ENCODE results near the gene WNT10A.

WNT10A gene

DNA sequence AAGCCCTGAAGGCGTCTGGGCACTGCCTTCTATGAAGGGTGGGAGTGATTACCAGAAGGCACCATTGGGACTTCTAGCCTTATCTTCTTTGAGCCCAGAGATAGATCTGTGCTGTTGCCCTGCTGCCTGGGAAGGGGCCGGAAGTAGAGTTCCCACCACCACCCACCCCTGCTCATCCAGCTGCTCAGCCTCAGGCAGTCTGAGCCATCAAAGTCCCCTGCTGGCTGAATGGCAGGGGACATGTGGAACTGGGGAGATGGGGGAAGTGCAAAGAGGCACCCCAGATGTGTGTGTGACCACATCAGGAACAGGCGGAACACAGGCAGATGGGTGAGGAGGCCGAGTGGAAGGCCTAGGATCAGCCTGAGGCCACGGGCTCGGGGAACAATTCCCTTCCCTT lies 3.3 kb upstream of the WNT10A start:
- no peak for DNase-seq (ENCODE audit: low read depth)

DNA sequence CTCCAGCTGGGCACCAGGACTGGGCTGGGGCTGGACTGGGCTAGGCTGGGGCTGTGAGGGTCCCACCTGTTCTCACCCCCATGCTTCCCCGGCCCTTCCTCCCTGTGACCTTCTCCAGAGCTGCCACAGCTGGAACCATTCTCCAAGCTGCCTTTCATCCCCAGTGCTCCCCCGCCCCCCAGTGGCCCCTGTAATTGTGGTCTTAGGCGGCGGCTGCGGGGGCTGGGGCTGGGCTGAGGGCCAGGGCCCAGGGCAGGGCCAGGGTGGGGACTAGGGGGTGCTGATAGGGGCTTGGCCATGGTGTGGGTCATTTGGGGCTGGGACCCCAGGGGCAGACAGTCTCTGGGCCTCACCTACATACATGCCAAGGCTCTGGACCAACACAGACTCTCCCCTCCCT lies 2.8 kb upstream of the WNT10A start:
- no peak for DNase-seq (ENCODE audit: low read depth)

GRCh38 chr2:218878486-218878885 lies 2.2 kb upstream of the WNT10A start:
- DNase-seq (ENCODE audit: low read depth): no peak

DNA sequence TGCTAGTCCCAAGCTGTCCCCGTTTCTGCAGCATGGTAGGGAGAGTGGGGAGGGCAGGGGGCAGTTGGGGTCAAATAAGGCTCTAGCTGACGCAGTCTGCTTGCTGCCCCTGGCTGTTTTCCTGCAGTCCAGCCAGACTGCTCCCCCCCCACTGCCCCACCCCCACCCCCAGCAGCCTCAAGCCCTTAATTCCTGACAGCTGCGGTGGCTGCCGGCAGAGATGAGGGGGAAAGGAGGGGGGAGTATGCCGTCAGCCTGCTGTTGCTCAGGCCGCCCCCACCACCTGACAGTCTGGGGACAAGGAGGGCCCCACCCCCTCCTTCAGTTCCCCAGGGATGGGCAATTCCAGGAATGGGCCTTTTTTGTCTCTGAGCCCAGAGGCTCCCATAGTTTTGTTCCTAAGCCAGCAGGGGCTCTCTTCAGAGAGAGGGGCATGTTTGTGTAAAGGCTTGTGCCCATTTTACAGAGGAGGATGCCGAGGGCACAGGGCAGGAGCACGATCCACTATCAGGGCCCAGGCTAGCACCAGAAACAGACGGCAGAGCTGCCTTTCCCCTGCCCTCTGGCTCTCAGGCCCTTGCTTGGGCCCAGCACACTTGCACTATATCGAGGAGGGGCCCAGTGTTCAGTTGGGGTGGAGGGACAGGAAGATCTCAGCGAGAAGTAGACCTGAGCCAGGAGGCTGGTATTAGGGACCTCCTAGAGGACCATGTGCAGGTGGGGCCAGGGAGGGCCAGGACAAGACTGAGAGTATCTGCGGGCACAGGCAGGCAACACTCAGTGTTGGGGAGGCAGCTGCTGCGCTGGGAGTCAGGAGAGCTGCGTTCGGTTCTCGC lies 1.5 kb upstream of the WNT10A start:
- no peak for DNase-seq (ENCODE audit: low read depth)

GRCh38 chr2:218879776-218880101 lies 913 bp upstream of the WNT10A start:
- DNase-seq (ENCODE audit: low read depth): no peak

DNA sequence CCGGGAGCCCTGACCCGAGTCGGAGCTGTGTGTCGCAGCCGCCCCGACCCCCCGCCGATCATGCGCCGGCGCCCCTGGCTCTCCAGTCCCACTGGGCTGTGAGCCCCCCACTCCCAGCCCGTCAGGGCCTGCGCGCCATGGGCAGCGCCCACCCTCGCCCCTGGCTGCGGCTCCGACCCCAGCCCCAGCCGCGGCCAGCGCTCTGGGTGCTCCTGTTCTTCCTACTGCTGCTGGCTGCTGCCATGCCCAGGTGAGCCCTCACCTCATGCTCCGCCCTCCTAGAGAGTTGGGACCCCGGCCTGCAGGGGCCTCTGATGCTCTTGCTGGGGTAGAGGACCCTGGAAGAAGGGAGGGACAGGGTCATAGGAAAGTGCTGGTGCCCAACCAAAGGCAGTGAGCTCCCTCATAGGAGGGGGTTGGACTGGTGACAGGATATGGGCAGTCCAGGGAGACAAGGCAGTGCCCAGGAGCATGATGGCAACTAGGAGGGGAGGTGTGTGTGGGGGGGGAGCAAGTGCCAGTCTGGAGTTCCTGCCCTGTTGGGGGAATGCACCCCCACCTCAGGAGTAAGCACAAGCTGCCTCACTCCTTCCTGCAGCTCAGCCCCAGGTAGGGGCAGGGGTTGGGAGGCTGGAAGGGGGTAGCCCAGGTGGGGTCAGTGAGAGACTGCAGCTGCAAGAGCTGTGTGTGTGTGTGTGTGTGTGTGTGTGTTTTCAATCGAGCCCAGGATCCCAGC lies 375 bp downstream of the WNT10A start:
- DNase-seq (ENCODE audit: low read depth): no peak

DNA sequence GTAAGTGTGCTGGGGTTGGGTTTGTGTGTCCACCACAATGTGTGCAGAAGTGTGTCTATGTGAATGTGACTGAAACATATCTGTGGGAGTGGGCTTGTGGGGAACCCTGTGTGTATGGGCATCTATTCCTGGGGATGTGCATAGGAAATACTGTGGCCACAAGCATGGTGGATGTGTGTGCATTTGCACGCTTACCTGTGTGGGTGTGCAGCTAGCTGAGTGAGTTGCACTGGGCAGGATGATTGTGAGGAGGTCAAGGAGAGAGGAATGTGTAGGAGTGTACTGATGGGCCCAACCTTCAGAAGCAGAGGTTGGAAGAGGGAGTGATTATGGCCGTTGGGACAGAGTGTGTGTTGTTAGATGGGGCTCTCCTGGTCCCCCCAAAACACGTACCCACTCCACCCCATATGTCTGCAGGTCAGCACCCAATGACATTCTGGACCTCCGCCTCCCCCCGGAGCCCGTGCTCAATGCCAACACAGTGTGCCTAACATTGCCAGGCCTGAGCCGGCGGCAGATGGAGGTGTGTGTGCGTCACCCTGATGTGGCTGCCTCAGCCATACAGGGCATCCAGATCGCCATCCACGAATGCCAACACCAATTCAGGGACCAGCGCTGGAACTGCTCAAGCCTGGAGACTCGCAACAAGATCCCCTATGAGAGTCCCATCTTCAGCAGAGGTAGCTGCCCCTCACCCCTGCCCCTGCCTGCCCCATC lies 1.2 kb downstream of the WNT10A start:
- DNase-seq (ENCODE audit: low read depth): no peak

GRCh38 chr2:218882461-218882816 lies 1.8 kb downstream of the WNT10A start:
- no peak for DNase-seq (ENCODE audit: low read depth)

GRCh38 chr2:218882866-218883366 lies 2.3 kb downstream of the WNT10A start:
- no peak for DNase-seq (ENCODE audit: low read depth)

GRCh38 chr2:218883491-218884490 lies 3.1 kb downstream of the WNT10A start:
- DNase-seq (ENCODE audit: low read depth): no peak

- DNase-seq (ENCODE audit: low read depth): no peak
Measured at GRCh38 chr2:218884519-218884918, 3.9 kb downstream of the WNT10A start.

DNA sequence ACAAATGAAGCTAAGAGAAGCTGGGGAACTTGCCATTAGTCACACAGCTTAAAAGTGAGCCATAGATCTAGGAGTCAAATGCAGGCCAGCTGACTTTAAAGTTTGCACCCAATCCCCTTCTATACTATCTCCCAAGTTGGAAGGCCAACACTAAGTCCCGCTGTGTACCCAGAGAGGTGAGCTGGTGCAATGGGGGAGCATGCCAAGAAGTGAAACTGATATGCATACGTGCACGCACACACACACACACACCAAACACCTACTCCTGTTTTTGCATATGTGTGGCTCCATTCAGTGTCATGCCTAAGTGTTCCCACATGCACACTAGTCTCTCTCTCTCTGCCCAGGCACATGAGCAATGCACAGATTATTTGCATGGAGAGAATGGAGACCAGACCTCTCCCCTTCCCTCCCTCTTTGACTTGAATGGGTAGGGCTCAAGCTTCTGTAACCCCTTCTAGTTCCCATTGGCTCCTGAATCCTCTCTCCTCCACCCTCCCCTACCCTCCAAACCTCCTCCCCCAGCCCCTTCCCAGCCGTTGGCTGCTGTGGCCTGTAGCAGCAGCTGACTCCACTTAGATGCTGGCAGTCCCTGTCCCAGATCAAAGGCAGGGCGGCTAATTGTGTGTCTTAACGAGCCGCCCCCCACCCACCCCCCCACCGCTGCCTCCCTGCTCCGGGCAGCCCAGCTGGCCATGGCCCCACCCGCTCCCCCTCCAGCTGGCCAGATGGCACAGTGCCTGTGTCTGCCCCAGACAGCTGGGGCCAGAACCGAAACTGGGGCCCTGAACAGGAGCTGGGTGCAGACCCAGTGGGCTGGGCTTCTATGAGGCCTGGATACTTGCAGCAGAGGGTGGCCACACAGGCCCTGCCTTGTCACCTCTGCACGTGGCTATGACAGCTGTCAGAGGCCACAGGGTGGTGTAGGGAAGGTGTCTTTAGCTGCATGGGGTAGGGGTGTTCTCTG lies 5.6 kb downstream of the WNT10A start:
- DNase-seq (ENCODE audit: low read depth): no peak

- no peak for DNase-seq (ENCODE audit: low read depth)
Measured at GRCh38 chr2:218887079-218887478, 6.4 kb downstream of the WNT10A start.

DNA sequence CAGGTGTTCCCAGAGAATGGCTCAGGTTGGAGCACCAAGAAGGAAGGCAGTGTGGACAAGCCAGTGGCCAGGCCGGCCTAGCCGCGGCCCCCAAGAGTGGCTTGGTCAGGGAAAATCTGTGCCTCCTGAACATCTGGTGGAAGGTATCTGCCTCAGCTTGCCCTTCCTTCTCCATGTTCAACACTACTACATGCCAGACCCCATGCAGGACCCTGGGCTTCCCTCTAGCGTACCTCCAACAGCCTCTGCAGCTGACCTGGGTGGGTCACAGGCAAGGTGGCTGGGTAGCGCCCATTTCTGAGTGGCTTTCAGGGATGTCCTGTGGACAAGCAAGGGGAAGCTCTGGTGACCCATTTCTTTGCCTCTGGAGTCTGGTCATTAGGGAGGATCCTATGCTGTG lies 7.7 kb downstream of the WNT10A start:
- no peak for DNase-seq (ENCODE audit: low read depth)

DNA sequence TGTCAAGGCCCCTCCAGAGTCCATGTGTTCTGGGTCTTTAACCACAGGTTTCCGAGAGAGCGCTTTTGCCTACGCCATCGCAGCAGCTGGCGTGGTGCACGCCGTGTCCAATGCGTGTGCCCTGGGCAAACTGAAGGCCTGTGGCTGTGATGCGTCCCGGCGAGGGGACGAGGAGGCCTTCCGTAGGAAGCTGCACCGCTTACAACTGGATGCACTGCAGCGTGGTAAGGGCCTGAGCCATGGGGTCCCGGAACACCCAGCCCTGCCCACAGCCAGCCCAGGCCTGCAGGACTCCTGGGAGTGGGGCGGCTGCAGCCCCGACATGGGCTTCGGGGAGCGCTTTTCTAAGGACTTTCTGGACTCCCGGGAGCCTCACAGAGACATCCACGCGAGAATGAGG lies 9.3 kb downstream of the WNT10A start:
- DNase-seq (ENCODE audit: low read depth): no peak

- DNase-seq (ENCODE audit: low read depth): no peak
Measured at GRCh38 chr2:218890369-218890768, 9.7 kb downstream of the WNT10A start.

DNA sequence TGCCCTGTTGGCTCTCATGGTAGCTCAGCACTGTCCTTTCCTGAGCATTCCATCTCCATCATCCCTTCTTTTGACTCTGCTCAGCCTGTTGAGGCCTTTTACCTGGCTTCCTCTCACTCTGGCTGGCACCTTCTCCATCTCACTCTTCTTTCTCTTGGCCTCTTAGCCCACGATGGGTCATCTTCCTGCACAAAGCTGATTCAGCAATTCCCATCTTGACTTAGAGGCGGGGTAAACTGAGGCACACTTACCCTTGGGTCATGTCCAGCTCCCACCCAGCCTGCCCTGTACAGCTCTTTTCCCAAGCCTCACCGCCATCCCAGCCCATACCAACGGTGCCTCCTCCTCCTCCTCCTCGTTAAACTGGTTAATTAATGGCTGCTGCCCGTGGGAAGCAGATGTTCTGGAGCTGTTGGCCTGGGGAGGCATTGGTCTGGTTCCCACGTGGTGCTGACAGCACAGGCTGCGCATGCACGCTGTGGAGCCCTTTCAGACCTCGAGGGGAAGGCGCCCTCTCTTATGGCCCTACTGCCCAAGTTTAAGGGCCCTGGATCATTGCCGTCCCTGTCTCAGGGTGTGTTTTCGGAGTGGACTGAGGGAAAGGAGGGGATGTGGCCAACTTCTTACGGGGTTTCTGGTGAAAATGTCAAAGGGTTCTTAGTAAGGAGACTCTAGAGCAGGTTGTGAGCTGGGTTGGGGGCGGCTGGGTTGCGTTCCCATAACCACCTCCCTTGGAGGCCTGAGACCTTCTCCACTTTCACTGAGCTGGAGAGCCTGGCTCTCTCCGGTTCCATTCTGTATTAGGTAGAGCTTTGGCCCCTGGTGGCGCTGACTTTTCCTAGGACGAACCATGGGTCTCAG lies 10.9 kb downstream of the WNT10A start:
- DNase-seq (ENCODE audit: low read depth): no peak

GRCh38 chr2:218892693-218893348 lies 12.2 kb downstream of the WNT10A start:
- peak; percentile 84 for DNase-seq (ENCODE audit: low read depth)
